ENCODE data around the gene RECK.

The RECK gene

GRCh38 chr9:36140086-36141084, 103.7 kb downstream of the RECK start:
- no peak for DNase-seq (ENCODE audit: low spot score)

DNA sequence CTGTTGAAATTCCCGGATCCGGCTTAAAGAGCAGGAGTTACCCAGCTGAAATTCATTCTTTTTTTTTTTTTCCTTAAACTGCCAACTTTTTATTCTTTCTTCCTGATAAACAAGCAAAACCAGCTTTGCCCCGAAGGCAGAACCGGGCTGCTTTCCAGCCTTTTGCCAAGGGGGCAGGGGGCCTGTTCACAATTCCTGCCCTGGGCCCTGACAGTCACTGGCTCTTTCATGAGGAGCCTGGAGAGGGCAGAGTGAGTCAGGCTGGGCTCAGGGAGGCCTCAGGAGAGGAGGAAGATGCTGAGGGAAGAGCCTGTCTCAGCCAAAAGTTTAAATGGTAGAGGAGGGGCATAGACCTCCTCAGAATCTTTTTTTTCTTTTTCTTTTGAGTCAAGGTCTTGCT, 104.6 kb downstream of the RECK start:
- DNase-seq (ENCODE audit: low spot score) = no peak

GRCh38 chr9:36141761-36142160, 105.0 kb downstream of the RECK start:
- DNase-seq (ENCODE audit: low spot score) = no peak

DNA sequence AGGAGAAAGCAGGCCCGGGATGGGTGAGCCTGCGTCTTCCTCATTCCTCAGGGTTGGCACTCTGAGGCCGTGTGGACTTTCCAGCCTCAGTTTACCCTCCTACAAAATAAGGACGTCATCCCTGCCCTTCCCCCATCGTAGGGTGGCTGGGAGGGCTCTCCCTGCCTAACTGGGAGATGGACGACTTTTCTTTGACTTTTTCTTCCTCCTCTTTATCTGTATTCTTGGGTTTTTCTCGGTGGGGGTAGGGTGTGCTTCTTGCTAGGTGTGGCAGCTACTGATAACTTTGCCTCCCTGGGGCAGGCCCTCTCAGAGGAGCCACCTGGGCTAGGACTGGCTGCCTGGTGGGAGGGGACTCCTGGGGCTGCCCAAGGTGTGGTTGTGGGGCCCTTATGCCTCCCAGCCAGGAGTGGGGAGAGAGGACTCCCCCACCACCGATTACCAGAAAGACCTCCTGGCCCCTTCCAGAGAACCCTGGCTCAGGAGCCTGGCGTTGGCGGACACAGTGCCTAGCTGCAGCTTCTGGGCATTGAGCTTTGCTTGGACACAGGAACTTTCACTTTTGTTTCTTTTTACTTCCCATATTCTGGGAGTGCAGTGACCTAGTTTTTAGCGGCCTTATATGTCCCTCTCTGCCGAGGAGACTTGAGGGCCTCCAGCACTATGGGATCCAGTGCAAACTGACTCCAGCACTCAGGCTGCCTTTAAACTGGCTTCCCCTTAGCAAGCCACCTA, 106.0 kb downstream of the RECK start:
- DNase-seq (ENCODE audit: low spot score) = peak; percentile 81

DNA sequence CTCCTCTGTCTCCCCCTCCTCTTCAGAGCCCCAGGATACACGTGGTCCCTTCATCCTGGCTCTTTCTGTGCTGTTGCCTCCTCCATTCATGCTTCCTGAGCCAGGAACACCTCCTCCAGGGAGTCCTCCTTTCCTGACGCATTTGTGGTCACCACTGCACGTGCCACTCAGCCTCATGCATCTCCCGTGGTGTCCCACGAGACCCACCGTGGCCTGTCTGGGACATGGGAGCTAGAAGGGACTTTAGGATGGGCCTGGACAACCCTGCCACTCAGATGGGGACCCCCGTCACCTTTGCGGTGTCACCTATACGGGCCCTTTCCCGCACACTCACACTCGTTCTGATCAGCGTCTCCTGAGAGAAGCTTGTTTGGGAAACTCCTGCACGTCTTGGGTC, 106.5 kb downstream of the RECK start:
- no peak for DNase-seq (ENCODE audit: low spot score)

DNA sequence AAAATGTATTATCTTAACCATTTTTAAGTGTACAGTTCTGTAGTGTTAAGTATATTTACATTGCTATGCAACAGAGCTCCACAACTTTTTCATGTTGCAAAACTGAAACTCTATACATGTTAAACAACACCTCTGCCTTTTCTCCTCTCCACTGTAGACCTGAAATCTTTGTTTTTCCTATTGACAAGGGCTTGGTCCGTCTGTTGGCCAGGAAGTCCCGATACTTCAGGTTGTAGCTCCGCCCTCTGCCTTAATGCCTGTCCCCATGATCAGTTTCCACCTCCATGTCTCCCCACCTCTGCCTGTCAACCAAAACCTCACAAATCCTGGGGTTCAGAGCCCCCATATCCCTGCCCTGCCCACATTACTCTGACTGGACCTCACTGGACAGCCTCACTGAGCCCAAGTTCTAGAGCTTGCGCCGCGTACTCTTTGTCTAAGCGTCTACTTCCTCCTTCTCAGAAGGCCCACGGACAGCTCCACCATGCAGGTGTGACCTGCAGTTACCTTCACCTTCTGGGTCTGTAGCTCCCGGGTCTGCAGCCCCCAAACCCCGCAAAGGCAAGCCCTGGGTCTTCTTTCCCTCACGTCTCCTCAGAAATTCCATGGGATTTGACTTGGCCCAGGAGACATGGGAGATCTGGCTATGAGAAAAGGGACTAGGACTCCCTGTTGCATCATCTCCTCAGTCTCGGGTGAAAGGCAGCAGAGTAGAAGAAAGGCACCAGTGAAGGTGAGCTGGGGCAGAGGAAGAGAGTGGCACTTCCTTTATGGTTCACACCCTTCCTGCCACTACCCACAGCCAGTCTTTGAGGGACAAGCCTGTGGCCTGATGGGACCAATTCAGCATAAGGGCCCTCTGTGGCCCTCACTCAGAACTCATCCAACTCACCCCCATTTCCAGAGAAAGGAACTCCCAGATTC, 107.9 kb downstream of the RECK start:
- no peak for DNase-seq (ENCODE audit: low spot score)

GRCh38 chr9:36145970-36146369, 109.3 kb downstream of the RECK start:
- DNase-seq (ENCODE audit: low spot score) = no peak

DNA sequence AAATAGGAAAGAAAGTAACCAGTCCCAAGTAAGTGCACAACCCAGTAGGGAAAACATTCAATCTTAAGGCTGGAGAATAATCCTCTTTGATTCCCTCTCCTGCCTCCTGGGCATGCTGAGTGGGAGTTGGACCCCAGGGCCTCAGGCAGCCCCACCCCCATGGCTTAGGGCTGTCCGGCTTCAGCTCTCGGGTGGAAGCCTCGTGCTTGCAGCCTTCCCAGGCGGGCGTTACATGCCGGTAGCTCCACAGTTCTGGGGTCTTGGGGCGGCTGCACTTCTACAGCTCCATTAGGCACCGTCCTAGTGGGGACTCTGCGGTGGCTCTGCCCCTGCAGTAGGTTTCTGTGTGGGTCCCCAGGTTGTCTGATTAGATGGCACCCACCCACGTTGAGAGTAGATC, 109.9 kb downstream of the RECK start:
- DNase-seq (ENCODE audit: low spot score) = no peak

DNA sequence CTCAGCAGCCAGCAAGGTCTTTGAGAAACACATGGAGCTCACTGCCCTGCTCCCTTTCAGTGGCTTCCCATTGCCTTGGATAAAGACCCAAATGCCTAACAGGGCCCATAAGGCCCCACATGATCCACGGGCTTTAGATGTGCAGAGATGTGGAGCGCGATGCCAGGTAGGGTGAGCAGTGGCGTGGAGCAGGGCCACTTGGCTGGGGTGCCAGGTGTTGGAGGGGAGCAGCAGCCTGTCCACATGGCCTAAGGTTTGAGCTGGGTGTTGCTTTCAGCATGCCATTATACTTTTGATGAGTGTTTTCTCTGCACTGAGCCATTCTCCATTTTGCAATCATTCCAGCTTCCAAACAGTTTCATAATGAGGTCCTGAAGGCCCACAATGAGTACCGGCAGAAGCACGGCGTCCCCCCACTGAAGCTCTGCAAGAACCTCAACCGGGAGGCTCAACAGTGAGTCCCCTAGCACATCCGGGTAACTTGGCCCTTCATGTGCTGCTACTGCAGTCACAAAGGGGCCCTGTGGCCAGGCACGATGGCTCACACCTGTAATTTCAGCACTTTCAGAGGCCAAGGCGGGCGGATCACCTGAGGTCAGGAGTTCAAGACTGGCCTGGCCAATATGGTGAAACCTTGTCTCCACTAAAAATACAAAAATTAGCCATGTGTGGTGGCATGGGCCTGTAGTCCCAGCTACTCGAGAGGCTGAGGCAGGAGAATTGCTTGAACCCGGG, 110.9 kb downstream of the RECK start:
- no peak for DNase-seq (ENCODE audit: low spot score)

DNA sequence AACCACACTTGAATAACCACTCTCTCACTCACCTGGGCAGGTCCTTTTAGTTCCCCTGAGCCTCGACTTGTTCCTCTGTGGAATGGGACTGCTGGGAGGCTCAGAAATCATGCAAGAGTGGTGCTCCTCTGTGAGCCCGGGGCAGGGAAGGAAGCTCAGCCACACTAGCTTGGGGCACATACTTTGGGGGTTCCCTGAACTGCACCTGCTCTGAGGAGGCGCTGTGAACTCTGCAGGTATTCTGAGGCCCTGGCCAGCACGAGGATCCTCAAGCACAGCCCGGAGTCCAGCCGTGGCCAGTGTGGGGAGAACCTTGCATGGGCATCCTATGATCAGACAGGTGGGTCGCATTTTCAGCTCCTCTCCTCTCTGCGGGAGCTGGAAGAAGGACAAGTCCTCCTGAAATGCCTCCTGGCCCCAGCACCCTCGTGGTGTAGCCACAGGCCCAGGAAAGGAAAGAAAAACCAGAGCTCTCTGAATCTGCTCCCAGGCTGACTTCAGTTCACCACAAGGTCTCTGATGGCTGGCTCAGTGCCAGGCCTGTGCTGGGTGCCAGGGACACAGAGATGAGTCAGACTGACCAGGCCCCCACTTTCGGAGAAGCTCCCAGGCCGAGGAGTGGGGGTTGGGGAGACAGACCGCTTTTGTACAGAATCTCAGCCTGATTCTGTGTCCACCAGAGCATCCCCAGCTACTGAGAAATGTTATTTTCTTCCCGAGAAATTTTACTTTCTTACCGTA, 111.8 kb downstream of the RECK start:
- peak; percentile 71 for DNase-seq (ENCODE audit: low spot score)

DNA sequence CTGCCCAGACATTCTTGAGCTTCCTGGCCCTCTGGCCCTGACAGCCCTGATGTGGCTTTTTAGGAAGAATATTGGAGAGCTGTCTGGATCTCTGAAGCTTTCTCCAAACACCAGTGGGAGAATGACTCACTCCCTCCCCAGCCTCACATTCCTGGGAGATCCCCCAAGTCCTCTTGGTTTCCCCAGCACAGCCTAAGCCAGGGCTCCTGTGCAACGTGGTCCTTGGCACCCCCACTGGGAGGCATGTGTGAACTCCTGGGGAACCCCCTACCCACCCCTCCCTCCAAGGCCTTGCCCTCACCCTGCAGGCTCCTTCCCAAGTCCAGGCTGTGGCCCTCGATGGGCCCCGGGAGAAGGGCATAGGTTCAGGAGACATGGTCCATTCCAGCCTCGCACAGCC, 112.5 kb downstream of the RECK start:
- no peak for DNase-seq (ENCODE audit: low spot score)

DNA sequence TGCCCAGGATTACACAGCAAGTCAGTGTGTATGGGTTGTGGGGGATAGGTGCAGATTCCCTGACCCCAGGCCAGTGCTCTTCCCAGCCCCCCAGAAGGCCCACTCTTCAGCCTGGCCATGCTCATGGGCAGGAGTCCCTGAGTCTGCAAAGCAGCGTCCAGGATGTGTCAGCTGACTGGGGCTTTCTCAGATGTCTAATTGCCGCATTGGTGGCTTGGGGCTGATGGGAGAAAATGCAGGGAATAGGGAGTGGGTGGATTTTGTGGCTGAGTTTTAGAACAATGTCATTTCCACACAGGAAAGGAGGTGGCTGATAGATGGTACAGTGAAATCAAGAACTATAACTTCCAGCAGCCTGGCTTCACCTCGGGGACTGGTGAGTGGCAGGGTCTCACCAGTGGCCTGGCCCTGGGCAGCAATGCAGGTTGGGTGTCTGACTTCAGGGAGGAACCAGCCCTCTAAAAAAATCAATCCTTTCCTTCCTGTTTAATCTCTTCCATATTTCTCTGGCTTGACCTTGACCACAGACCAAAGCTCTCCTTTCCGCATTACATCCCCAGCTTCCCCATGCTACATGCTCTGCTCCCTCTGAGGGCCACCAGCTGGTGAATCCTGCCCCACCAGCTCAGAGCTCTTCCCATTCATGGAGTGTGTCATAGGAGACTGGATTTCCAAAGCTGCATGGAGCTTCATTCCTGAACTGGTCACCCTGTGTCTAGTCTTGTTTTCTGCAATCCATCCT, 114.0 kb downstream of the RECK start:
- DNase-seq (ENCODE audit: low spot score) = no peak

- DNase-seq (ENCODE audit: low spot score) = no peak
Measured at GRCh38 chr9:36151316-36152210, 114.8 kb downstream of the RECK start.

GRCh38 chr9:36152741-36153438, 116.2 kb downstream of the RECK start:
- no peak for DNase-seq (ENCODE audit: low spot score)

DNA sequence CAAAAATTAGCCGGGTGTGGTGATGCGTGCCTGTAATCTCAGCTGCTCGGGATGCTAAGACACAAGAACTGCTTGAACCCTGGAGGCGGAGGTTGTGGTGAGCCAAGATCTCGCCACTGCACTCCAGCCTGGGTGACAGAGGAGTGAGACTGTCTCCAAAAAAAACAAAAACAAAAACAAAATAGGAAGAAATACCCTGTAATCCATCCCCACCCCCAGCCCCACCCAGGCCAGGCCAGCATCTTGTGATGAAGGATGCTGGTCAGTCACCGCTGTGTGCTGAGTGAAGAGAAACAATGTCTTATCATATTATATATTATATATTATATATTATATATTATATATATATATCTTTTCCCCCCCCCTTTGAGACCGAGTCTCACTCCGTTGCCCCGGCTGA, 117.0 kb downstream of the RECK start:
- DNase-seq (ENCODE audit: low spot score) = no peak

GRCh38 chr9:36154331-36154952, 117.7 kb downstream of the RECK start:
- no peak for DNase-seq (ENCODE audit: low spot score)

DNA sequence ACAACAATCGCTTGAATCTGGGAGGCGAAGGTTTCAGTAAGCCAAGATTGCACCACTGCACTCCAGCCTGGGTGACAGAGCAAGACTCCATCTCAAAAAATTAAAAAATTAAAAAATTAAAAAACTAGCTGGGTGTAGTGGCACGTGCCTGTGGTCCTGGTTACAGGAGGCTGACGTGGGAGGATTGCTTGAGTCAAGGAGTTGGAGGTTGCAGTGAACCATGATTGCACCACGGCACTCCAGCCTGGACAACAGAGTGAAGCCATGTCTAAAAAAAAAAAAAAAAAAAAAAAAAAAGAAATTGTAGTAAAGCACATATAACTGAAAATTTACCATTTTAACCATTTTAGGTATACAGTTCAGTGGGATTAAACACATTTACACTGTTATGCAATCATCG, 119.4 kb downstream of the RECK start:
- DNase-seq (ENCODE audit: low spot score) = no peak

DNA sequence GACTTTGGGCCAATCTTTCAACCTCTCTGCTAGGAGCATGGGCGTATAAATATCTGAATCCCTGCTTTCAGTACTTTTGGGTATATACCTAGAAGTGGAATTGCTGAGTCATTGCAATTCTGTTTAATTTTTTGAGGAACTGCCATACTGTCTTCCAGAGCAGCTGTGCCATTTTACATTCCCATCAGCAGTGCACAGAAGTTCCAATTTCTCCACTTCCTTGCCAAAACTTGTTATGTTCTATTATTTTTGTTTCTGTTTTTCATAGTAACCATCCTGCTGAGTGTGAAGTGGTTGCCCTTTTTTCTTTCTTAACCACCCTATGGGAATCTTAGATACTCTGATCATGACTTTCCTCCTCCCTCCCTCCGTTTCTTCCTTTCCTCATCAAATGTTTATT, 121.4 kb downstream of the RECK start:
- no peak for DNase-seq (ENCODE audit: low spot score)
